Measurements from ENCODE around the gene CCZ1B. TPM values are rescaled to one million over a fixed set of nuclear protein-coding genes. Genes with fewer than 3 reads are reported as not detected.

The CCZ1B gene
- total RNA-seq, 1 experiment from 2014 or later, result 77.0 TPM

GRCh38 chr7:6833636-6834035 is 7.6 kb upstream of the CCZ1B start:
- no peak for TF ChIP-seq CTCF (conservative IDR thresholded peaks at IDR 0.05)
- no peak overlapping the region for H2AK5ac ChIP-seq (ENCODE audit: insufficient read length, low read length)
- no peak overlapping the region for H2BK12ac ChIP-seq (ENCODE audit: insufficient read length, low read depth, low read length)
- H3K18ac ChIP-seq (ENCODE audit: insufficient read length, low read depth, low read length), result no peak overlapping the region
- H3K56ac ChIP-seq (ENCODE audit: insufficient read length, low read depth, low read length), result no peak overlapping the region
- no peak overlapping the region for H2BK20ac ChIP-seq (ENCODE audit: low read depth, low read length, poor library complexity, severe bottlenecking)
- H3K79me1 ChIP-seq (ENCODE audit: insufficient read depth, low read depth, low read length, poor library complexity, severe bottlenecking), result no peaks in the 10 kb centered on the region
- Mint-ChIP-seq H3K4me3 (no peak overlapping the region), H3K9me3 (no peaks in the 10 kb centered on the region), H3K27me3 (ENCODE audit: low read depth) (peaks cover 27% of the 10 kb centered on the region), H3K36me3 (ENCODE audit: insufficient read depth in 1 of 3, low read depth in 3 of 3) (no peaks in the 10 kb centered on the region), H3K4me1 (peaks cover 3 to 8% of the 10 kb centered on the region in 2 experiments; a peak in 1 of 4 replicates), H3K27ac (no peak overlapping the region)
- no peak overlapping the region for H4K8ac ChIP-seq (replicated peaks; ENCODE audit: insufficient read length, low read depth, low read length)
- H3K4me2 ChIP-seq (ENCODE audit: insufficient read depth, insufficient read length, low read length), result no peak overlapping the region
- no peaks in the 10 kb centered on the region for H3K4me1 ChIP-seq (ENCODE audit: insufficient read depth, low read length)
- no peak overlapping the region for H2BK5ac ChIP-seq (ENCODE audit: insufficient read length, low read length)
- no peaks in the 10 kb centered on the region for H3K27me3 ChIP-seq (ENCODE audit: insufficient read depth, low read length)
- H2BK15ac ChIP-seq (ENCODE audit: low read depth, low read length), result no peak overlapping the region
- no peaks in the 10 kb centered on the region for H4K20me1 ChIP-seq (ENCODE audit: control insufficient read depth, insufficient read depth, insufficient read length)
- no peak overlapping the region for H2BK120ac ChIP-seq (ENCODE audit: low read depth, low read length, poor library complexity, severe bottlenecking)
- no peak overlapping the region for H3K4ac ChIP-seq (ENCODE audit: low read depth, low read length)
- no peak overlapping the region for H3K14ac ChIP-seq (ENCODE audit: insufficient read depth, low read length)
- WGBS (ENCODE audit: extremely low coverage, insufficient read length, low lambda C conversion rate), result no CpG with 5 or more reads among the region's 6 CpGs
- no peak overlapping the region for H3T11ph ChIP-seq (ENCODE audit: low read length)
- H4K5ac ChIP-seq (ENCODE audit: insufficient read length, low read depth, low read length), result no peak overlapping the region
- H3K27ac ChIP-seq (ENCODE audit: insufficient read length, low read depth, low read length), result no peak overlapping the region
- no peak overlapping the region for H2AFZ ChIP-seq (ENCODE audit: low read length)
- no peak overlapping the region for H3K23ac ChIP-seq (ENCODE audit: insufficient read length, low read depth, low read length)
- no peak overlapping the region for H3K9ac ChIP-seq (ENCODE audit: extremely low read depth, insufficient read length, low read length)
- no peaks in the 10 kb centered on the region for H3K79me2 ChIP-seq (ENCODE audit: insufficient read depth, low read length)
- H3K23me2 ChIP-seq (ENCODE audit: insufficient read length, low read depth, low read length, poor library complexity, severe bottlenecking), result no peaks in the 10 kb centered on the region
- H4K91ac ChIP-seq (ENCODE audit: insufficient read length, low read depth, low read length), result no peak overlapping the region
- DNase-seq, result no peak
- H3K9me3 ChIP-seq (ENCODE audit: control insufficient read depth, low read depth, low read length), result no peaks in the 10 kb centered on the region

Measured in H9 (cell line).